Esophagus muscularis mucosa (tissue), 3 donors: ENCODE results near the gene LPCAT1.

Source experiments
- CTCF ChIP-seq, 3 experiments: fragments of 200-600 bp in 2 of 3; fragments of 450-650 bp in 1 of 3; sonication (generic) in 2 of 3; IDR thresholded peaks; one replicate each; pipeline ENCODE4 v1.5.1; 2017 to 2019; ENCODE audit warnings: antibody characterized with exemption in 3 of 3, mild to moderate bottlenecking in 2 of 3, moderate library complexity in 1 of 3
- POLR2A ChIP-seq: fragments of 450-650 bp; IDR thresholded peaks from one replicate; pipeline ENCODE4 v1.6.1; 2017; ENCODE audit warnings: antibody characterized with exemption, moderate library complexity, mild to moderate bottlenecking, low read depth

GRCh38 chr5:1445313-1445688 is 78.5 kb downstream of the LPCAT1 start, which contains the start of gene SLC6A3:
- TF ChIP-seq POLR2A (no peak), CTCF (IDR thresholded peaks at IDR 0.05) (no peak)
